HepG2 (cell line): ENCODE results near the gene OTUD7B.

ENCODE experiments used
- HNF4A ChIP-seq: sonication (generic); formaldehyde crosslinking; IDR thresholded peaks from 2 replicates; pipeline ENCODE4 v1.4.0; 2020; ENCODE audit warnings: missing genetic modification reagents
- KAT2B ChIP-seq: fragments of 150-350 bp; IDR thresholded peaks from 2 replicates; pipeline ENCODE4 v1.6.1; 2014; ENCODE audit warnings: low read depth, low read length, borderline replicate concordance
- MEIS2 ChIP-seq: sonication (generic); formaldehyde crosslinking; IDR thresholded peaks from 2 replicates; pipeline ENCODE4 v1.9.0; 2021; ENCODE audit warnings: mild to moderate bottlenecking, missing genetic modification reagents
- NR2F2 ChIP-seq: IDR thresholded peaks from 2 replicates; pipeline ENCODE4 v1.6.1; 2012; ENCODE audit warnings: low read depth, inconsistent platforms, borderline replicate concordance
- POLR2A ChIP-seq, 2 experiments: IDR thresholded peaks; 2 replicates each; pipeline ENCODE4 v1.6.1; 2011; ENCODE audit warnings: low read depth in 2 of 2, low read length in 2 of 2, mild to moderate bottlenecking in 1 of 2, moderate library complexity in 1 of 2; ENCODE audit not compliant: insufficient read depth in 1 of 2
- RXRB ChIP-seq: IDR thresholded peaks from 2 replicates; pipeline ENCODE4 v1.6.1; 2016; ENCODE audit warnings: borderline replicate concordance, missing genetic modification reagents, missing compliant biosample characterization
- ZNF225 ChIP-seq: sonication (generic); formaldehyde crosslinking; IDR thresholded peaks from 2 replicates; pipeline ENCODE4 v1.4.0; 2020; ENCODE audit warnings: mild to moderate bottlenecking, missing genetic modification reagents
- TF ChIP-seq, protein P1 (sequence below): sonication (generic); formaldehyde crosslinking; IDR thresholded peaks from 2 replicates; pipeline ENCODE4 v1.5.0; 2020; ENCODE audit warnings: mild to moderate bottlenecking, missing genetic modification reagents, moderate library complexity
- TF ChIP-seq, protein P2 (sequence below): IDR thresholded peaks from 2 replicates; pipeline ENCODE4 v1.6.1; 2016
- TF ChIP-seq, protein P3 (sequence below): sonication (generic); formaldehyde crosslinking; IDR thresholded peaks from 2 replicates; pipeline ENCODE4 v1.9.0; 2021; ENCODE audit warnings: missing genetic modification reagents, borderline replicate concordance
- TF ChIP-seq, protein P4 (sequence below): sonication (generic); formaldehyde crosslinking; IDR thresholded peaks from 2 replicates; pipeline ENCODE4 v1.4.0; 2020; ENCODE audit warnings: missing genetic modification reagents

DNA sequence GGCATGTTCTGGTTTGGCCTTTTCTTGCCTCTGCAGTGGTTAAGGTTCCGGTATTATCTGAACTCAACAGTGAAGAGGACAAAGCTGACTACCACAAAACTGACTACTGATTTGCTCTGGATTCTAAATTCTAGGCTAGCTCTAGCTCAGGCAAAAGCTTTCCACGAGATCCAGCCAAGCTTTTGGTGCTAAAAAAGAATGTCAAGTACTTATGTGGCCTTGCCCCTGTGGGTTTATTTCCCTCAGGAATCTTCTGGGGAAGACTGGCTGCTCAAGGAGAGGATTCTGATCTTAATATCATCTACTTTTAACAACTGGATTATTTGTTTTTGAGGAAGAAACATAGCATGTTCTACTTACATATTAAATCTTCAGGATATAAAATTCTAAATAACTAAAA lies 47.8 kb downstream of the OTUD7B start:
- TF ChIP-seq, protein P1, sequence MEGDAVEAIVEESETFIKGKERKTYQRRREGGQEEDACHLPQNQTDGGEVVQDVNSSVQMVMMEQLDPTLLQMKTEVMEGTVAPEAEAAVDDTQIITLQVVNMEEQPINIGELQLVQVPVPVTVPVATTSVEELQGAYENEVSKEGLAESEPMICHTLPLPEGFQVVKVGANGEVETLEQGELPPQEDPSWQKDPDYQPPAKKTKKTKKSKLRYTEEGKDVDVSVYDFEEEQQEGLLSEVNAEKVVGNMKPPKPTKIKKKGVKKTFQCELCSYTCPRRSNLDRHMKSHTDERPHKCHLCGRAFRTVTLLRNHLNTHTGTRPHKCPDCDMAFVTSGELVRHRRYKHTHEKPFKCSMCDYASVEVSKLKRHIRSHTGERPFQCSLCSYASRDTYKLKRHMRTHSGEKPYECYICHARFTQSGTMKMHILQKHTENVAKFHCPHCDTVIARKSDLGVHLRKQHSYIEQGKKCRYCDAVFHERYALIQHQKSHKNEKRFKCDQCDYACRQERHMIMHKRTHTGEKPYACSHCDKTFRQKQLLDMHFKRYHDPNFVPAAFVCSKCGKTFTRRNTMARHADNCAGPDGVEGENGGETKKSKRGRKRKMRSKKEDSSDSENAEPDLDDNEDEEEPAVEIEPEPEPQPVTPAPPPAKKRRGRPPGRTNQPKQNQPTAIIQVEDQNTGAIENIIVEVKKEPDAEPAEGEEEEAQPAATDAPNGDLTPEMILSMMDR (CRISPR knock-in tag), result no peak
- TF ChIP-seq, protein P2, sequence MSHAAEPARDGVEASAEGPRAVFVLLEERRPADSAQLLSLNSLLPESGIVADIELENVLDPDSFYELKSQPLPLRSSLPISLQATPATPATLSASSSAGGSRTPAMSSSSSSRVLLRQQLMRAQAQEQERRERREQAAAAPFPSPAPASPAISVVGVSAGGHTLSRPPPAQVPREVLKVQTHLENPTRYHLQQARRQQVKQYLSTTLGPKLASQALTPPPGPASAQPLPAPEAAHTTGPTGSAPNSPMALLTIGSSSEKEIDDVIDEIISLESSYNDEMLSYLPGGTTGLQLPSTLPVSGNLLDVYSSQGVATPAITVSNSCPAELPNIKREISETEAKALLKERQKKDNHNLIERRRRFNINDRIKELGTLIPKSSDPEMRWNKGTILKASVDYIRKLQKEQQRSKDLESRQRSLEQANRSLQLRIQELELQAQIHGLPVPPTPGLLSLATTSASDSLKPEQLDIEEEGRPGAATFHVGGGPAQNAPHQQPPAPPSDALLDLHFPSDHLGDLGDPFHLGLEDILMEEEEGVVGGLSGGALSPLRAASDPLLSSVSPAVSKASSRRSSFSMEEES, result no peak
- no peak for TF ChIP-seq ZNF225 (CRISPR knock-in tag)
- no peak for TF ChIP-seq KAT2B
- TF ChIP-seq, protein P3, sequence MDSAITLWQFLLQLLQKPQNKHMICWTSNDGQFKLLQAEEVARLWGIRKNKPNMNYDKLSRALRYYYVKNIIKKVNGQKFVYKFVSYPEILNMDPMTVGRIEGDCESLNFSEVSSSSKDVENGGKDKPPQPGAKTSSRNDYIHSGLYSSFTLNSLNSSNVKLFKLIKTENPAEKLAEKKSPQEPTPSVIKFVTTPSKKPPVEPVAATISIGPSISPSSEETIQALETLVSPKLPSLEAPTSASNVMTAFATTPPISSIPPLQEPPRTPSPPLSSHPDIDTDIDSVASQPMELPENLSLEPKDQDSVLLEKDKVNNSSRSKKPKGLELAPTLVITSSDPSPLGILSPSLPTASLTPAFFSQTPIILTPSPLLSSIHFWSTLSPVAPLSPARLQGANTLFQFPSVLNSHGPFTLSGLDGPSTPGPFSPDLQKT (CRISPR knock-in tag), result no peak
- TF ChIP-seq RXRB (CRISPR knock-in tag), result no peak
- TF ChIP-seq POLR2A (IDR thresholded peaks at IDR 0.05; ENCODE audit: insufficient read depth in 1 of 2, low read depth in 2 of 2, low read length in 2 of 2), result no peak
- TF ChIP-seq, protein P4, sequence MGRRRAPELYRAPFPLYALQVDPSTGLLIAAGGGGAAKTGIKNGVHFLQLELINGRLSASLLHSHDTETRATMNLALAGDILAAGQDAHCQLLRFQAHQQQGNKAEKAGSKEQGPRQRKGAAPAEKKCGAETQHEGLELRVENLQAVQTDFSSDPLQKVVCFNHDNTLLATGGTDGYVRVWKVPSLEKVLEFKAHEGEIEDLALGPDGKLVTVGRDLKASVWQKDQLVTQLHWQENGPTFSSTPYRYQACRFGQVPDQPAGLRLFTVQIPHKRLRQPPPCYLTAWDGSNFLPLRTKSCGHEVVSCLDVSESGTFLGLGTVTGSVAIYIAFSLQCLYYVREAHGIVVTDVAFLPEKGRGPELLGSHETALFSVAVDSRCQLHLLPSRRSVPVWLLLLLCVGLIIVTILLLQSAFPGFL, result no peak
- TF ChIP-seq NR2F2, result no peak
- no peak for TF ChIP-seq MEIS2 (CRISPR knock-in tag)
- TF ChIP-seq HNF4A, result no peak
